Ishikawa (cell line): ENCODE results near the gene KRTAP20-2.

Experiments
- CEBPB ChIP-seq: IDR thresholded peaks from 2 replicates; pipeline ENCODE4 v1.6.1; 2012
- CREB1 ChIP-seq: IDR thresholded peaks from 2 replicates; pipeline ENCODE4 v1.6.1; 2012; ENCODE audit warnings: low read depth
- EGR1 ChIP-seq: IDR thresholded peaks from 2 replicates; pipeline ENCODE4 v1.6.1; 2012
- EP300 ChIP-seq: IDR thresholded peaks from 2 replicates; pipeline ENCODE4 v1.6.1; 2012; ENCODE audit warnings: borderline replicate concordance
- FOXM1 ChIP-seq: IDR thresholded peaks from 2 replicates; pipeline ENCODE4 v1.6.1; 2012; ENCODE audit warnings: low read depth, borderline replicate concordance
- NFIC ChIP-seq: IDR thresholded peaks from 2 replicates; pipeline ENCODE4 v1.6.1; 2012
- RAD21 ChIP-seq: IDR thresholded peaks from 2 replicates; pipeline ENCODE4 v1.6.1; 2012; ENCODE audit warnings: low read depth
- TAF1 ChIP-seq: IDR thresholded peaks from 2 replicates; pipeline ENCODE4 v1.6.1; 2012; ENCODE audit warnings: low read depth, mild to moderate bottlenecking
- TCF12 ChIP-seq: IDR thresholded peaks from 2 replicates; pipeline ENCODE4 v1.6.1; 2012; ENCODE audit warnings: low read depth
- TEAD4 ChIP-seq: IDR thresholded peaks from 2 replicates; pipeline ENCODE4 v1.6.1; 2012
- YY1 ChIP-seq: IDR thresholded peaks from 2 replicates; pipeline ENCODE4 v1.6.1; 2012; ENCODE audit warnings: low read depth
- ZBTB7A ChIP-seq: IDR thresholded peaks from 2 replicates; pipeline ENCODE4 v1.6.1; 2012; ENCODE audit warnings: low read depth
- TF ChIP-seq, protein P1 (sequence below): IDR thresholded peaks from 2 replicates; pipeline ENCODE4 v1.6.1; 2012
- TF ChIP-seq, protein P2 (sequence below): IDR thresholded peaks from 2 replicates; pipeline ENCODE4 v1.6.1; 2012
- TF ChIP-seq, protein P3 (sequence below): IDR thresholded peaks from 2 replicates; pipeline ENCODE4 v1.6.1; 2012; ENCODE audit warnings: low read depth, mild to moderate bottlenecking

Gene KRTAP20-2

DNA sequence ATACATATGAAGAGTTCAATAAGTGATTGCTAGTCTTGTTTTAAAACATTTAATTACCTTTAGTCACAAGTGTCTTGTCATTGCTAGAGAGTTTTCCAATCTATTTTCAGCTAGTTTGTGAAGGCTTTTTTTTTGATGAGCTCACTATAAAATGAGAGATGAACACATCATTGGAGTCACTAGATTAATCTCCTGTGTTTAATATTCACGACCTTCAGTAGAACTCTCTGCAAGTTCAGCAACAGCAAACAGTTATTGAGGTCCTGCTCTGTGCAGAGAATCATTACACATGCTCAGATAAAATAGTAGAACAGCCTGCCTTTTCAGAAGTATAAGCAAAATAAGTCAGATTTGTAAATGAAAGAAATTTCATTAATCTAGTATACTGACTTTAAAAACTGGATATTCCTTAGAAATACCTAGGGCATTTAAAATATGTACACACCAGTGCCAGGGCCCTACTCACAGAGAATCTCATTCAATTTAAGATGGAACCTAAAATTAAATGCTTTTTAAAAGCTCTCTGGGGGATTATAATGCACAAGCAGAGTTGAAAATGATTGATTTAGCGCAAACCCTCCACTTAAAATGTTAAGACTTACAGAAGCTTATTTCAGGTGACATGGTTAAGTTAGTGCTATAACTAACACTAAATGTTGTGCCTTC is 38.1 kb downstream of the KRTAP20-2 start:
- TF ChIP-seq, protein P1, sequence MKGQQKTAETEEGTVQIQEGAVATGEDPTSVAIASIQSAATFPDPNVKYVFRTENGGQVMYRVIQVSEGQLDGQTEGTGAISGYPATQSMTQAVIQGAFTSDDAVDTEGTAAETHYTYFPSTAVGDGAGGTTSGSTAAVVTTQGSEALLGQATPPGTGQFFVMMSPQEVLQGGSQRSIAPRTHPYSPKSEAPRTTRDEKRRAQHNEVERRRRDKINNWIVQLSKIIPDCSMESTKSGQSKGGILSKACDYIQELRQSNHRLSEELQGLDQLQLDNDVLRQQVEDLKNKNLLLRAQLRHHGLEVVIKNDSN = no peak
- TF ChIP-seq RAD21 = no peak
- no peak for TF ChIP-seq CEBPB
- TF ChIP-seq TCF12 = no peak
- TF ChIP-seq, protein P2, sequence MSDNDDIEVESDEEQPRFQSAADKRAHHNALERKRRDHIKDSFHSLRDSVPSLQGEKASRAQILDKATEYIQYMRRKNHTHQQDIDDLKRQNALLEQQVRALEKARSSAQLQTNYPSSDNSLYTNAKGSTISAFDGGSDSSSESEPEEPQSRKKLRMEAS = no peak
- TF ChIP-seq CREB1 = no peak
- no peak for TF ChIP-seq EP300
- TF ChIP-seq, protein P3, sequence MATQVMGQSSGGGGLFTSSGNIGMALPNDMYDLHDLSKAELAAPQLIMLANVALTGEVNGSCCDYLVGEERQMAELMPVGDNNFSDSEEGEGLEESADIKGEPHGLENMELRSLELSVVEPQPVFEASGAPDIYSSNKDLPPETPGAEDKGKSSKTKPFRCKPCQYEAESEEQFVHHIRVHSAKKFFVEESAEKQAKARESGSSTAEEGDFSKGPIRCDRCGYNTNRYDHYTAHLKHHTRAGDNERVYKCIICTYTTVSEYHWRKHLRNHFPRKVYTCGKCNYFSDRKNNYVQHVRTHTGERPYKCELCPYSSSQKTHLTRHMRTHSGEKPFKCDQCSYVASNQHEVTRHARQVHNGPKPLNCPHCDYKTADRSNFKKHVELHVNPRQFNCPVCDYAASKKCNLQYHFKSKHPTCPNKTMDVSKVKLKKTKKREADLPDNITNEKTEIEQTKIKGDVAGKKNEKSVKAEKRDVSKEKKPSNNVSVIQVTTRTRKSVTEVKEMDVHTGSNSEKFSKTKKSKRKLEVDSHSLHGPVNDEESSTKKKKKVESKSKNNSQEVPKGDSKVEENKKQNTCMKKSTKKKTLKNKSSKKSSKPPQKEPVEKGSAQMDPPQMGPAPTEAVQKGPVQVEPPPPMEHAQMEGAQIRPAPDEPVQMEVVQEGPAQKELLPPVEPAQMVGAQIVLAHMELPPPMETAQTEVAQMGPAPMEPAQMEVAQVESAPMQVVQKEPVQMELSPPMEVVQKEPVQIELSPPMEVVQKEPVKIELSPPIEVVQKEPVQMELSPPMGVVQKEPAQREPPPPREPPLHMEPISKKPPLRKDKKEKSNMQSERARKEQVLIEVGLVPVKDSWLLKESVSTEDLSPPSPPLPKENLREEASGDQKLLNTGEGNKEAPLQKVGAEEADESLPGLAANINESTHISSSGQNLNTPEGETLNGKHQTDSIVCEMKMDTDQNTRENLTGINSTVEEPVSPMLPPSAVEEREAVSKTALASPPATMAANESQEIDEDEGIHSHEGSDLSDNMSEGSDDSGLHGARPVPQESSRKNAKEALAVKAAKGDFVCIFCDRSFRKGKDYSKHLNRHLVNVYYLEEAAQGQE = no peak
- TF ChIP-seq TEAD4 = no peak

DNA sequence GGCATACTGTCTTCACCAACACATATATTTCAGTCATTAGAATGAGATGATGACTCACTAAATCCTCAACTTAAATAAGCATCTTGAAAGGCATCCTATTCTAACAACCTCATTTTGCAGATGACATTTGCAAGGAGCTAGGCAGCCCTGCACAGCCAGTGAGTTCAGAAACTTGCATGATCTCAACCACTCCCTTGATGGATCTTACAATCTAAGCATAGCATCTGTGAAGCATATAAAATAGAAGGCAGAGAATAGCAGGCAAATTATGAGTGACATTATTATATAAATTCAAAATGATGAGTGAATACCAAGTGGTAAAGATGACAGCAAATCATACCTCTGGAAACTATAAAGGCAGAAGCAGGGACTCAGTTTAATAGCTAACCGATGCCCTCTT is 39.3 kb downstream of the KRTAP20-2 start:
- TF ChIP-seq CEBPB = no peak
- TF ChIP-seq FOXM1 = no peak
- TF ChIP-seq, protein P3 = no peak
- TF ChIP-seq, protein P2 = no peak
- no peak for TF ChIP-seq RAD21

DNA sequence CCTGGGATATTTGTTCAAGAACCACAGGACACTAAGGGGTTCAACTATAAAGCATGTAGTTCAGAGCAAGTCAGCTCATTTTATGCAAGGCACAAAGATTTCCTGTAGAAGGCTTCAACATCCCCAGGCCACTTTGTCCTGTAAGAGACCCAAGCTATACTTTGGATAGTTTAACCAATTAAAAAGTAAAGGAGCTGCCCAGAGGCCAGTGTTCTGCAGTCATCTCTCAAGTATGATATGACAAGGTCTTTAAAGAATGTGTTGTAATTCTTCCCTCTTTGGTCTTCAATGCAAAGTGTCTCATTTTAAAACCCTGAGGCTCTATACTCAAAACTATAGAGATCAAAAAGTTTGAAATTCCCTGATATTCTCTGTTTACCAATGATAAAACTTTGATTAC is 41.7 kb downstream of the KRTAP20-2 start:
- TF ChIP-seq, protein P1 = no peak
- TF ChIP-seq TEAD4 = no peak

DNA sequence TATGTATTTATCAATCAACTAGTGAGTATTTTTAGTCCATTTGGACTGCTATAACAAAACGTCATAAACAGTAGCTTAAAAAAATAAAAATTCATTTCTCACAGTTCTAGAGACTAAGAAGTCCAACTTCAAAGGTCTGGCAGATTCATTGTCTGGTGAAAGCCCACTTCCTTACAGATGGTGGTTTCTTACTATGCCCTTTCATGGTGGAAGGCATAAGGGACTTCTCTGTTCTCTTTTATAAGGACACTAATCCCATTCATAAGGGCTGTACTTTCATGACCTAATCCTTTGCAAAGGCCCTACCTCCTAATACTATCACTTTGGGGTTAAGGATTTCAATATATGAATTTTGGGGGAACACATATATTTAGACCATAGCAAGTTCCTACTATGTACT is 45.6 kb downstream of the KRTAP20-2 start:
- TF ChIP-seq TAF1 (no peak), TEAD4 (no peak), YY1 (no peak), EGR1 (no peak), TCF12 (no peak), NFIC (no peak), ZBTB7A (no peak), CEBPB (no peak), RAD21 (no peak), FOXM1 (no peak), EP300 (no peak), CREB1 (no peak)
- TF ChIP-seq, protein P3 = no peak
- TF ChIP-seq, protein P2 = no peak
- TF ChIP-seq, protein P1 = no peak

DNA sequence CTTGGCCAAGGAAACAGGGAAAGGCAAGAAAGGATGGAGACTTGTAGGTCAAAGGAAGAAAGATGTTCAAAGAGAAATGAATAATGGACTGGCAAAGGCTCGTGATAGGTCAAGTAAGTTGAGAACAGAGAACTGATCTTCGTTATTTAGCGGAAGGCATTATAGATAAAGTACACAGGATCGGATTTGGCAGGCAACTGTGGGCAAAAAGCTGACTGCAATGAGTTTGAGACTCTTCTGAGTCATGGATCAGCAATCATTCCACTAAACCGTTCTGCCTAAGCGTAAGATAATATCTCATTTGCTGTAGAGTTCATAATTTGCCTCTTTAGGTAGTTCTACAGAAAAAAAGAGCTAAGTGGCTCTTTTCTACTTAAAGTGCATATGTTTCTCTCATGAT is 49.5 kb downstream of the KRTAP20-2 start:
- TF ChIP-seq CEBPB (no peak), CREB1 (no peak), TAF1 (no peak), TEAD4 (no peak), FOXM1 (no peak), NFIC (no peak), TCF12 (no peak), YY1 (no peak), EP300 (no peak), RAD21 (no peak)
- TF ChIP-seq, protein P3 = no peak
- TF ChIP-seq, protein P2 = no peak
- TF ChIP-seq, protein P1 = no peak
